Activated T-cell treated with anti-CD3 and anti-CD28 coated beads for 48 hours (primary cell): ENCODE data around the gene DDX51.

ENCODE experiments used
- DNase-seq: peaks from one replicate; pipeline ENCODE4 v3.0.0-alpha.2; 2020; ENCODE audit warnings: low read depth

DDX51 gene

DNA sequence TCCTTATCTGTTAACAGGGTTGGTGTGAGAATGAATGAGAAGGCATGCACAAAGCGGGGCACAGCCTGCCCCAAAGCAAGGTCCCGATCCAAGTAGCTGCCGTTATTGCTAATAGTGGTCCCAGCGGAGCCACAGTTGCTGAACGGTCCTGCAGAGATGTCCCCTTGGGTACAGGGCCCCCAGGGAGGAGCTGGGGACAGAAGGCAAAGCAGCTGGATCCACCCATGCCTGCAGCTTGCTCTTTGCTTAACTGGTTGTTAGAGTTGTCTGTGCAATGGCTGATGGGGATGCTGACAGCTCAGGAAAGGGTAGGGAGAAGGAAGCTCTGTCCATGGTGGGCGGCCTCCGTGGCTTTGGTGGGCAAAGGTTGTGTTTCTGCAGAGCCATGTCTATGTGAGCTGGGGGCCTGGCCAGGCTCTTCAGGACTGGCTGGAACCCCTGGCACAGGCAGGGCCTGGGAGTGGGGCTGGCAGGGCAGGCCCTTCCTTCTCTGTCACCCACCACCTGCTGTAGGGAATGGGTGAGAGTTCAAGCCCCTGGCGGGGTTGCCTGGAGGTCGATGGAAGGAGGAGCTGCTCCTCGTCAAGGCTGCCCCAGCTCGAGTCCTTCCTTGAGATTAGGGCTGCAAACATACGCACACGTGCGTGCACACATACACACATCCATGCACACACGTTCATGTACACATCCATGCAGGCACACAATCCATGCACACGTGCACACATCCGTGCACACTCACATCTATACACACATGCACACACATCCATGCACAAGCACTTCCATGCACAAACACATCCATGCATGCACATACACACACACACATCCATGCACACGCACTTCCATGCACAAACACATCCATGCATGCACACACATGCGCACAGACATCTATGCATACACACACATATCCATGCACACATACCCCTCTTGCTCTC is 35.6 kb upstream of the DDX51 start:
- no peak for DNase-seq

DNA sequence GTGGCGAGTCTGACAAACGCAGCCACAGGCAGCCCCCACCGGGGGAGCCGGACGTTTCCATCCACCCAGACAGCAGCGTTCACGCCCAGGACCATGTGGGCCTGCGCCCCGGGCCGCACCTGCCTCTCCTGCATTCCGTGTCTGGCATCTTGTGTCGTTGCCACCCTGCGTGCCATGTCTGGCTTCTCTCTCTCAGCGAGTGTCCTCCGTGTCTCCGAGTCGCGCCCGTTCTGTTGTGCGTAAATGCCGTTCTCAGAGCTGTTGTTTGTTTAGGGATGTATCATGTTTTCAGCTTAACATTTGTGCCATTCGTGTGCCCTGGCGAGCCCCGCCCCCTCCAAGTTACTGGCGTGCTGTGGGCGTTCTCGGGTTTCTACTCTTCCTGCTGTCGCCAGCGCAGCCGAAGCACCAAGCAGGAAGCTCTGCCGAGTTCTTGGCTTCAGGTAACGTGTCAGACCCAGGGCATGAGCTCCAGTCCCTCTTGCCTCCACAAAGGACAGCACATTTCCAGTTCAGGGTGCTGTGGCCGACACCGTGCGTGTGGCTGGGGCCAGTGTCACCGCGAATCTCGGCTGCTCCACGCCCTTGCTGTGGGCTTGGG is 34.8 kb upstream of the DDX51 start:
- DNase-seq: no peak

DNA sequence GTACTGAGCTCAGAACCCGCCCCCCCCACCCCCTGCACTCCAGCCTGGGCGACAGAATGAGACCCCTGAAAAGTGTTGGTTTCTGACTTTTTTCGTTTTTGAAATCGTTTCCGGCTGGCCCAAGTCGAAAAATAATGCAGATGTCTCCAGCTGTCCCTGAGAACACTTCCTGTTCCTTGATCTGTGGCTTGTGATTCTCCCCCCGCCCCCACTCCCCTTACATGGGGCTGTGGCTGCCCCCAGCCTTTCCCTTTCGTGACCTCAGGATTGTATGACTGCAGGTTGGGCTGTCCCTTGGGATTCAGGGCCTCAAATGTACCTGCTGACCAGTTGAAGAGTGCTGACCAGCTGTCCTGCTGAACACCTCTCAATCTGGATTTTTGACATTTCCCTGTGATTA is 34.2 kb upstream of the DDX51 start:
- DNase-seq: no peak

DNA sequence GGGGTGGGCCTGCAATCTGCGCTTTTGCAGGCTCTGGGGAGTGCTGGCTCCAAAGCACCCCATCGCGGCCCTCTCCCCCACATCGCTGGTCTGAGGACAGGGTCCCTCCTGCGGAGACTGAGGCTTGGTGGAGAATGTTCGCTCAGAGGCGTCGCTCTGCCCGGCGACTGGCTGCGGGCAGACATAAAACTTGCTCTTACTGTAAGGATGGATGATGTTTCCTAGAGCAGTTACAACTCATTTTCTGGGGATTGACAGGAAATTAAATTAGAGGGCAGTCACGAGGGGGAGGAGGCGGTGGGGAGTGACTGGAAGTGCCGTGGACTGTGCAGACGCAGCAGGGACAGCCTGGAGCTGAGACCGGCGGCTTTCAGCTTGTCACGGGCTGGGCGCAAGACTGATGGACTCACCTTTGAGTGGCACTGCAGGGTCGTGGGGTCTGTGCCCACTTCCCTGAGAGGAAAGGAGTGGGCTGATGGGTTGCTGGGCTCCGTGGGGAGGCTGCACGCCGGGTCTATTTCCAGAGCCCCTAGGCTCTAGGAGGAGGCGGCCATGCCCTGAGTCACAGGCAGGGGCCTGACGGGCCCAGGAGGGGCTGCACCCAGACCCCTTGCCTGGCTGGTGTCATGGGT is 32.9 kb upstream of the DDX51 start:
- no peak for DNase-seq

DNA sequence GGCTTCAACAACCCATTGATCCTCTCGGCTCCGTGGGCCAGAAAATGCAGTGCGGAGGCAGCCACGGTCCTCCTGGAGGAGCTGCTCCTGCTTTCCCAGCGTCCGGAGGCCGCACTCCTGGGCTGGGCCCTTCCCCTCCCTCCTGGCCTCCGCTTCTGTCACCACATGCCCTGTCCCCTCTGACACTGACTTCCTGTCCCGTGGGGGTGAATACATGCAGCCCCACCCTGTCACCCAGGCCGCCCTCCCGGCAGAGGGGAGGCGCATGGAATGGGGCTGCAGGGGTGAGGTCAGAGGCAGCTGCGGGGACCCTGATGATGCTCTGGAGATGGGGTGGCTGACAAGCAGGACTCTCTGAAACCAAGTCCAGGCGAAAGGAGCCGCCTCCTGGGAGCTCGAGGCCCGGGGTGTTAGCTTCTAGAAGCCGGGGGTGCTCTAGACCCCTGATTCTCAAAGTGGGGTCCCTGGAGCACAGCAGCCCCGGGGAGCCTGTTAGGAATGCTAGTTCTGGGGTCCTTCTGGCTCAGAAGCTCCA is 32.3 kb upstream of the DDX51 start:
- DNase-seq: no peak

DNA sequence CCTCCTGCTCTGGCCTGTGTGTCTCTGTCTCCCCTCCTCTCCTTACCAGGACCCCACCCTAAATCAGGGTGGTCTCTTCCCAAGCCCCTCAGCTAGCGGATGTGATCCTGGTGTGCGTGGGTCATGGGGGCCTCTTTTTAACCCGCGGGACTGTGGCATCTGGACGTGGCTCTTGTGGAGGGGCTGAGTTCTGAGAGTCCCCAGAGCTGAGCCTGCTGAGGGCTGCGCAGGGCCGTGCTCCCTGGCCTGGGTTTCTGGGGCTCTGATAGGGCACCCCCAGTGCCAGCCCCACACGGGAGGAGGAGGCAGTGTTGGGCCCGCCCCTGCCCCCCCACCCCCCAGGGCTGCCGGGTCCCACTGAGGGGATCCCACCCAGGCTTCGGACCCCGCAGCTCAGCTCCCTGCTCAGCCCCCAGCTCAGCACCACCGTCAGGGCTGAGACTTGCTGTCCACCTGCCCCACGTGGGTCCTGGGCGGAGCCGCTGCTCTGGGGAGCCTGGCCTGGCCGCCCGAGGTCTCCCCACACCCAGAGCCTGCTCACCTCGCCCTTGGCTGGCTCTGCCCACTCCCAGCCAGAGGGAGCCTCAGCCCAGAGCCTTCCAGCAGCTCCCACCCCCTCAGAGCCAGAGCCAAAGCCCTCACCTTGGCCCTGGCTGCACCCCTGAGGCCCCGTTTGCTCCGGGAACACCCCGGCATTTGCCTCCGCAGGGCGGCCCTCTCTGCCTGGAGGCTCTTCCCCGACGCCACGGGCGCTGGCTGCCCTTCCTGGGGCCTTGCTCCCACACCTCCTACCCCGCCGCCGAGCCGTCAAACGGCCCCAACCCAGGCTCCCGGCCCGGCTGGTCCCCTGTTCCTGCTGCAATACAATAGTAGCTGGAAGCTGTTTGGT is 31.6 kb upstream of the DDX51 start:
- DNase-seq: no peak

DNA sequence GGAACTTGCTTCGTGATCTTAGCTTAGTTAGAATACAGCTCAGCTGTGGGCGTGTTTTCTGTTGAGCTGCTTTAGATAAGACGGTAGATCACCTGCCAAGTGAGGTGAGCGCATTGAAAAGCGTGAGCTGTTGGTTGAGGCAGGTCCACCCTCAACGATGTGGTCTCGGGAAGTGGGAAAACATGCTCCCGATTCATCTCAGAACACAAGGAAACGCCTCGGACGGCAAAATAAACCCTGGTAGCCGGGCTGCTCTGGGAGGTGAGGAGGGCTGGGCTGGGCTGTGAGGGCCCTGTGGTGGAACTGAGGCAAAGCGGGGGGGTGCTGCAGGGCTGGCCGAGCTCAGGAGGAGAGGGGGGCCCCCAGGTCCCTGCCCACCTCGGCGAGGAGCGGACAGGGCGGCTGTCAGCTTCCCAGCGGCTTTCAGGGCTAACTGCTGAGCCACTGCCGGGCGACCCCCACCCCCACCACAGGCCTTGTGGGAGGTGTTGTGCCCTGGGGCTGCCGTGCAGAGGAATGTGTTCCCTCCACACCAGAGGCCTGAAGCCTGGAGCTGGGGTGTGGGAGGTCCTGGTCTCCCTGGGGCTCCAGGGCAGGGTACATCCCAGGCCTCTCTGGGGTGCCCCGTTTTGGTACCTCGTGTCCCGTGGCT is 30.8 kb upstream of the DDX51 start:
- DNase-seq: no peak

DNA sequence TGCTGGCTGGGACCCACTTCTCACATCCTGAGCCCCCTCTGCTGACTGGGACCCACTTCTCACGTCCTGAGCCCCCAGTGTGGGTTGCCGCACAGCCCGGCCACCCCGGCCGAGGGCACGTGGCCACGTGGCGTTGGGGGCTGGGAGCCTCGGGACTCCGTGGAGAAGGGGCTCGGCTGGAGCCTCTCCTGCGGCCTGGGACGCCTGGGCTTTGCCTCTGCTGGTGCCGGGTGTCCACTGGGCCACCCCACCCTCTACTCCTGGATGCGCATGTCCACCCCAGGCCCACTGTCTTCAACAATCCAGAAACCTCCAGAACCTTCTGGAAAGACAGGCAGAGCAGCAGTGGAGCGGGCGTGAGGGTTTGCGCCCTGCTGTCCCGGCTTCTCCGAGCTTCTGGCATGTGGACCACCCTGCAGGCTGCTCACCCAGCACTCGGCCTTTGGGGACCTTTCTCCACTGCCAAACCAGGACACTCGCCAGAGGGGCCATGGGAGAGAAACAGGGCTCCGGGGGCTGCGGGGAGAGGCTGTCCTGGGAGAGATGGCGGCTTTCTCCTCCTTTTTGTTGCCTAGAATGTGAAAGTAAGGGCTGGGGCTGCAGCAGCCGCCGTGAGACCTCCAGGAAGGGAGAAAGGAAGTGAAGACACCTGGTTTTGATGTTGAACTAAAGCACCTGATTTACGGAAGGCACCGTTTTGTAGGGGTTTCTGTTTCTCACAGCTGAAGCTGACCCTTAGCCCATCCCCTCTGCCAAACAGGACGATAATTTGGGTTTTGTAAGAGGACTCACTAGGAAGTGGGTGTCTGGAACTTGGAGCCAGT is 30.1 kb upstream of the DDX51 start:
- no peak for DNase-seq

DNA sequence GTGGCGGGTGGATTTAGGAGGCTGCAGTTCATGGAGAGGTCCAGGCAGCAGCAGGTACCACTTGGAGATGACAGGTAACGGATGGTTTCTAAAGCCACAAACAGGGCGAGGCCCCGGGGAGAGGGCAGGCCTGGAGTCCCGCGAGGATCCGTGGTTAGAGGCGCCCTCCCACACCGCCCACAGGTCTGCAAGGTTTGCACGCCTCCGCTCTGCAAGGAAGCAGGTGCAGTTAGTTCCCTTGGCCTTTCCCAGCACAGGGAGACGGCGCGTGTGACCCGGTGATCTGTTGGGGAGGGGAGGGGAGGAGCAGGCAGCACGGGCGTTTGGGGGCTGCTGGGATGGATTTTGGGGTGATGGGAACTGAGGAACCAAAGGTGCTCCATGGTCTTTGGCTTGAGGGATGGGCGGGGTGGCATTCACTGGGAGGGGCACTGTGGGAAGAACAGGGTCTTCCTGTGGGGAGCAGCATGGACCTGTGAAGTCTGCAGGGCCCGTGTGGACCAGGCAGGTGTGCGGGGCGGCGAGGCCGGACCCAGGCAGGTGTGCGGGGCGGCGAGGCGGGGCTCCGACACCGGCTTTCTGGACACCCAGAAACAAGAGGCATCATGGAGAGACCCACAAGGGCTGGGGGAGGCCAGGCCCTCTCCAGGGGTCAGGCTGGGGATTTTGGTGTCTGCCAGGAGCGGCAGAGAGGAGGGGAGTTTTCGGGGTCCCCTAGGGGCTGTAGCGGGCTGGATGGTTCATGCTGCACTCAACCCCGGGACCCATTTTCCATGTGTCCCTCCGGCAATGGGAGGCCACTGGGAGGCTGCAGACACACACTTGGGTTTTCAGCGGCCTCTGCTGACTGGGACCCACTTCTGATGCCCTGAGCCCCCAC is 29.3 kb upstream of the DDX51 start:
- DNase-seq: no peak

DNA sequence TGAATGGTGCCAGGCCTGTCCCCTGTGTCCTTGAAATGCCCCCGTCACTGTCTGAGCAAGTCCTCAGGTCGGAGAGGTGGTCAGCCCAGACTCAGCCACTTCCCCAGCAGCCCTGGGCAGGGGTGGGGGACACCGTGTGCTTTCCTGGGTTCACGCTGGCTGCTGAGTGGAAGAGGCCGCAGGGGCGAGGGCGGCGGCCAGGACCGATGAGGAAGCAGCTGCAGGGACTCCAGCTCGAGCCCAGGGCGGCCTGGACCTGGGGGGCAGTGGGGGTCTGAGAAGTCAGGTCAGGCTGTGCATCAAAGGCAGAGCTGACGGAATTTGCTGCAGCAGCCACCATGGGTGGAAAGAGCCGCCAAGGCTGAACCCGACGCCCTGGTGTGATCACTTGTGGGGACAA is 28.5 kb upstream of the DDX51 start:
- no peak for DNase-seq

DNA sequence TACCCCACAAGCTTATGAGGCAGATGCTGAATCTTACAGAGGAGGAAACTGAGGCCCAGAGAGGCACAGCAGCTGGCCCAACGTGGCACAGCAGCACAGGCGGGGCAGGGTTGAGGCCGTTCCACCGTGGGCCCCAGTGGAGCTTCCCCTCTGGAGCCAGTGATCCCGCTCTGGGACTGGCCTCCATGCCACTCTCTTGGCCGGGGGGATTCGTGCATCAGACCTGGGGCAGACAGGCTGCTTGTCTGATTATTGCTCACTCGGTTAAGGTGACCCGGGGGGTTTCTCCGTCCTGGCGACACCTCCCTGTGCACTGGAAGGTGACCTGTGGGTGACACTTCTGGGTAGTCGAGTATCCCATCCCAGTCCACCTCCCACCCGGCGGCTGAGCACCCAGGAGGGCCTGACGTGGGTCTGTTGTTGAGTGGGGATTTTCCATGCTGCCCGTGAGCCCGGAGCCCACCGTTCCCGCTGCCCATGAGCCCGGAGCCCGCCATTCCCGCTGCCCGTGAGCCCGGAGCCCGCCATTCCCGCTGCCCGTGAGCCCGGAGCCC is 27.9 kb upstream of the DDX51 start:
- no peak for DNase-seq

DNA sequence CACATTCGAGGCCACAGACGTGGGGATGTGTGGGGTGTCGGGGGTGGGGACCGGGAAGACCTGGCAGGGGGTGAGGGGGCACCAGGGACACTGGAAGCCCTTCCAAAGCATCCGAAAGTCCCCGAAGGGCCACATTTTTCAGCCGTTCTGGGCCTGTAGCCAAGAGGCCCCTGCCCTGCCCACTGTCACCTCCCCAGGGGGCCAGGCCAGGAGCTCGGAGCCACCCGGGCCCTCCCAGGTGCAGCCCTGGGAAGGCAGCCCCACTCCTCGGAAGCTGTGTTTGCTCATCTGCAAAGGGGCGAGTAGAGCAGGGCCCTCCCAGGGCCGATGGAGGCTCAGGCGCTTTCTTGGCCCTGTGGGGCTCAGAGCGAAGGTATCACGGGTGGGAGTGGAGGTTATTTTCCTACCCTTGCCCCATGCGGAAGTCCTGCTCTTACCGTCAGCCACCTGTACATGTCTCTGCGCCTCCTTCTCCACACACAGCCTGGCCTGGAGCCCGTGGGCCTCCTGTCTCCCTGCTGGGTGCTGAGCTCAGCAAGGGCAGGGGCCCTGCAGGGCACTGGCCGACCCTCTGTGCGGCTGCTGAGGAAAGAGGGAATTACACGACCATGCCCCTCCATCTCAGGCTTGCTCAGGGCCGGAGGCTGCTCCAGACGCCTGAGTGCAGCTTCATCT is 27.3 kb upstream of the DDX51 start:
- no peak for DNase-seq

DNA sequence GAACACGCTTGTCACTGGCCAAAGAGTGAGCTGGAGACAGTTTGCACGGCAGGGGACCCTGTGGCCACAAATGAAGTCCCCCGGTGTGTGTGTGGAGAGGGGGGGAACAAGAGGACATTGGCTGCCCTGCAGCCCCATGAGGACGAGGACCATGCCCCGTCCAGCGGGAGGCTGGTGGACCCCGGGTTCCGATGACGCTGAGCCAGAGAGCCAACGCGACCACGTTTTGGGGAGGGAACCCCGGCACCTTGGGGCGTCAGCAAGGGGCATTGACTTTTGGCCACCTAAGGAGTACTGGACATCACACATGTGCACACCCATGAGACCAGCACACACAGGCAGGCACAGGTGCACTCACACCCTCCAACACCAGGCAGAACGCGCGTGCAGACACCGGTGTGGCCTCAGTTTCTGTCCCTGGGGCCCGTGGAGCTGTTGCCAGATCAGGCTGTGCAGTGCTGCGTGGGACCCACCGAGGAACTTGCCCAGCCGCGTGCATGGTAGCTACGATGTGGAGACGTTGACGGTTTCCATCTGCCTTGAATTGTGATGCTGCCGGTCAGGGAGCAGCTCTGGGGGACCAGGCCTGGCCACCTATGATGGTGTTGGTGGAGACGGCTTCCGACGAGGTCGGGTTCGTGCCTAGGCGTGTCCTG is 26.6 kb upstream of the DDX51 start:
- no peak for DNase-seq

DNA sequence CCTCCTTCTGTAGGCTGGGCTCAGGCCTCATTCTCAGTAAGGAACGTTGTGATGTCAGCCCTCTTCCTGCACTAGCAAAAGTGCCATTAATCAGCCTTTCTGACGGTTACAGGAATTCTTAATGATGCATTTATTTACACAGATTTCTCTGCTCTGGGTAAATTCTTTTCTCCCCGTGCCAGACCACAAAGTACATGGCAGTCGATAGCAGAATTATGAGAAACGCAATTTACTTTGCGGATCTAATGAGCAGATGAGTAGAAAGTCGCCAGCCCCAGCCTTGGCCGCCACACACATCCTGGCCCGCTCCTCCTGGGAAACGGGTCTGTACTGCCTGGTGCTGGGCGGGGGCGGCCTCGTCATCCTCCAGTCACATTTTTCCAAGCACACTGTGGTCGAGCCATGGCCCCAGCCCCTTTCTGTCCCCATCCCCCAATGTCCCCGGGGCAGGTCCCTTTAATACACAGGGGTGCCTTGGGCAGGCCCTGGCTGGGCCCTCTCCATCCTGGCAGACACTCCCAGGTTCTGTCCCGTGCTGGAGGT is 26.0 kb upstream of the DDX51 start:
- DNase-seq: no peak

DNA sequence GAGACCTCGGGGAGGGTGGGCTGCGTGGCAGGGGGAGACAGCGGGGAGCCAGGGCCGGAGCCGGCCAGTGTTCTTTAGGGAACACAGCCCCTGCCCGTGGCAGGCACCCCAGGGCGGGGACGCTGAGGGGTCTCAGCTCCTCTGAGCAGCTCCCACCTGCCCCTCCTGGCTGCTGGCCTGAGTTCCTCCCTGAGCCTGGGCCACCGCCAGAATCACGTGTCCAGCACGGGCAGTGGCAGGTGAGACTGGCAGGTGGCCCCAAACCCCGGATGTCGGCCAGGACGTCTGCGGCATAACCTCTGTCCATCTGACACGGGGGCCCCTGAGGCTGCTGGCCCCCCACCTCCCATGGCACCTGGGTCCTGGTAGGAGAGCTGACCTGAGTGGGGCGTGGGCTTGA is 25.3 kb upstream of the DDX51 start:
- no peak for DNase-seq

DNA sequence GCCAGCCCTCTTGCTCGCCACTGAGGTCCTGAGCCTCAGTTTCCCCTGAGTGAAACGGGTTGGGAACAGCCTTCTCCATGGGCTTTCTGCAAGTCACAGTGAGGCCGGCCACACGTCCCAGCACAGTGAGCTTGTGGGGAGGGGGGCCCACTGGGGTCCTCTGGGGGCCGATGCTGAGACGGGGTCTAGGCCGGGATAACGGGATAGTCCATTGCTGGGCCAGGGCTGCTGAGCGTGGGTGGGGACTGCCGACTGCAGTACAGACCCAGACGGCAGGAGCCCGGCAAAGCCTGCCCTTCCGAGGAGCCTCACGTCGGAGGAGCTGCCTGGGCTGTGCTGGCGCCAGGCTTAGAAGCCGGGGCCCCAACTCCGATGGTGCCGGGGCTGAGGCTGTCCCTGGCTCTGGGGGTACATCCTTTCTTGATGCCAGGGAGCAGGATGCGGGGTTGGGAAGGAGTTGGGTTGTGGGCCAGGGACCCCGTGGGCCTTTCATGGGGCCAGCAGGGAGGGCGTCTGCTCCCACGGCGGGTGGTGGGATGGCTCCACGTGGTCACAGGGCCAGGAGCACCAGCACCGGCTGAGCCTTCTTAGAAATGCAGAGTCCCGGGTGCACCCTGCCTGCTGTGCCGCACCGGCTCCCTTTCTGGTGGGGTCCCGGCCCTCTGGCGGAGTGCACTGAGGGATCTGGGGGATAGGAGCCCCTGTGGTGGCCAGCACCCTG is 24.4 kb upstream of the DDX51 start:
- no peak for DNase-seq
